ENCODE measurements around the gene CXCR6.

Gene CXCR6

GRCh38 chr3:45950131-45950530, 6.9 kb downstream of the CXCR6 start:
- no peaks in the 10 kb centered on the region for H3K27me3 ChIP-seq (ENCODE audit: insufficient read depth, low read length)
- 89% methylated on average over 2 of the region's 2 CpGs for WGBS
- no peak overlapping the region for H3K9ac ChIP-seq (ENCODE audit: low read depth, low read length)
- H3K27ac ChIP-seq (ENCODE audit: low read depth, low read length) = no peak overlapping the region
- no peak overlapping the region for H3K4me3 ChIP-seq (ENCODE audit: low read length)
- no peaks in the 10 kb centered on the region for H3K4me1 ChIP-seq (ENCODE audit: insufficient read depth, low read length)
- H3K9me3 ChIP-seq (ENCODE audit: insufficient read depth, low read depth, low read length) = no peaks in the 10 kb centered on the region
- peaks cover 91% of the 10 kb centered on the region for H3K36me3 ChIP-seq (ENCODE audit: insufficient read depth, low read length)

DNA sequence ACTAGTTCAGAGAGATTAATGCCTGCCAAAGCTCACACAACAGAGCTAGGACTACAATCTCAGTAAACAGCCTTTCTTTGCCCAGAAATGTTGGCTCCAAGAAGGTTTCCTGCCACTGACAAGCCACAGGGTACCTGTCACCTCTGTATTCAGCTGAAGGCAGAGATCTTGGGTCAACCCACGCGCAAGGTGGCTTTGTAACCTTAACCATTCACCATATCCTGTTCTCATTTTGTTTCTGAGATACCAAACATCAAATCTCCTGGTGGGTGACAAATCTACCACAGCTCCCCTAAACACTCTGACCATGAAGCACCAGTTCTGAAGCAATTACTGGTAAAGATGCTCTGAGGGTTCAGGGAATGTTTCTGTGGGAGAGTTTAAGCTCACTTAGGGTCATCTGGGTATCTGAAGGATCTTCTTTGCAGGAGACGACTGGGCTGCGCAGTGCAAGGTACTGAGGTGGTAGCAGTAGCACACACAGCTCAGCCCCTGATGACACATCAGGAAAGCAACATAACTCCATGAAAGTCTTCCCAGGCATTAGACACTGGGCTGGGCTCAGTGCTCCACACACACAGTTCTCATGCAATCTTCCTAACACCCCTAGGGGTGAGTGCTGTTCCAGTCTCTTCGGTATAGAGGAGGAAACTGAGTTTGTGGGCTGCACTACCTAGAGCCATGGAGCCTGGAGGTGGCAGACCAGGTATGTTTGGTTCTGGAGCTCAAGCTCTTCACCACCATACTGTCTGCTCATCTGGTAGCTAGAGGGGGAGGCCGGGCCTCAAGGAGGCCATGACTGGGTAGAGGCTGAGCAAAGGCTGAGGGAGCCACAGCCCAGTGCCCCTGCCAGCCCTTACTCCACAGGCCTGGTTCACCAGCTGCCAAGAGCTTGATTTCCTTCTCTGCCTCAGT, 7.7 kb downstream of the CXCR6 start:
- no peak overlapping the region for H3K4me3 ChIP-seq (ENCODE audit: low read length)
- no peaks in the 10 kb centered on the region for H3K9me3 ChIP-seq (ENCODE audit: insufficient read depth, low read depth, low read length)
- no peak overlapping the region for H3K27ac ChIP-seq (ENCODE audit: low read depth, low read length)
- no peaks in the 10 kb centered on the region for H3K4me1 ChIP-seq (ENCODE audit: insufficient read depth, low read length)
- no peaks in the 10 kb centered on the region for H3K27me3 ChIP-seq (ENCODE audit: insufficient read depth, low read length)
- H3K36me3 ChIP-seq (ENCODE audit: insufficient read depth, low read length) = peaks cover 99% of the 10 kb centered on the region
- 95% methylated on average over 6 of the region's 6 CpGs for WGBS
- no peak overlapping the region for H3K9ac ChIP-seq (ENCODE audit: low read depth, low read length)

- Histone ChIP-seq H3K9ac (ENCODE audit: low read depth, low read length) (no peak overlapping the region), H3K4me1 (ENCODE audit: insufficient read depth, low read length) (no peaks in the 10 kb centered on the region), H3K4me3 (ENCODE audit: low read length) (no peak overlapping the region), H3K36me3 (ENCODE audit: insufficient read depth, low read length) (peaks cover 96% of the 10 kb centered on the region), H3K27me3 (ENCODE audit: insufficient read depth, low read length) (no peaks in the 10 kb centered on the region), H3K27ac (ENCODE audit: low read depth, low read length) (no peak overlapping the region), H3K9me3 (ENCODE audit: insufficient read depth, low read depth, low read length) (no peaks in the 10 kb centered on the region)
- 92% methylated on average over 6 of the region's 6 CpGs for WGBS
These were observed 8.7 kb downstream of the CXCR6 start for GRCh38 chr3:45951946-45952345.

GRCh38 chr3:45952456-45952855, 9.2 kb downstream of the CXCR6 start:
- no peak overlapping the region for H3K4me3 ChIP-seq (ENCODE audit: low read length)
- H3K36me3 ChIP-seq (ENCODE audit: insufficient read depth, low read length) = peaks cover 96% of the 10 kb centered on the region
- no peaks in the 10 kb centered on the region for H3K9me3 ChIP-seq (ENCODE audit: insufficient read depth, low read depth, low read length)
- H3K27ac ChIP-seq (ENCODE audit: low read depth, low read length) = no peak overlapping the region
- WGBS = 82% methylated on average over 3 of the region's 4 CpGs
- H3K4me1 ChIP-seq (ENCODE audit: insufficient read depth, low read length) = no peaks in the 10 kb centered on the region
- no peak overlapping the region for H3K9ac ChIP-seq (ENCODE audit: low read depth, low read length)
- H3K27me3 ChIP-seq (ENCODE audit: insufficient read depth, low read length) = no peaks in the 10 kb centered on the region

- Histone ChIP-seq H3K9me3 (ENCODE audit: insufficient read depth, low read depth, low read length) (no peaks in the 10 kb centered on the region), H3K36me3 (ENCODE audit: insufficient read depth, low read length) (peaks cover 97% of the 10 kb centered on the region), H3K4me3 (ENCODE audit: low read length) (no peak overlapping the region), H3K4me1 (ENCODE audit: insufficient read depth, low read length) (no peaks in the 10 kb centered on the region), H3K9ac (ENCODE audit: low read depth, low read length) (no peak overlapping the region), H3K27me3 (ENCODE audit: insufficient read depth, low read length) (no peaks in the 10 kb centered on the region), H3K27ac (ENCODE audit: low read depth, low read length) (no peak overlapping the region)
- 86% methylated on average over 4 of the region's 4 CpGs for WGBS
These were observed 10.3 kb downstream of the CXCR6 start for GRCh38 chr3:45953536-45953935.

DNA sequence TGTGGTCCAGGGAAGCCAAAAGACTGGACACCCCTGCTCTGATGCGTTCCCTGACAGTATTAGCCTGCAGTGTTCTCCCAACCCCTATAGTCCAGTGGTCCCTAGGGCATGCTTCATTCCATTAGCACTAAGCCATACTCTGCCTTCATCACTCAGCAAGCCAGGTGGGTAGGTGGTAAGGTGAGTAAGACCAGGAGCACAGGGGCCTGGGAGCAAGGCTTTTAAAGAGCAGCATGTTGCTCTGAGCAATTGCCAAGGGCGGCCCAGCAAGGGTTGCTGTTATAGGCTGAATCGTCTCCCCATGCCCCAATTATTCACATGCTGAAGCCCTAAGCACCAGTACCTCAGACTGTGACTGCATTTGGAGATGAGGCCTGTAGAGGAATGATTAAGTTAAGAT, 11.0 kb downstream of the CXCR6 start:
- no peaks in the 10 kb centered on the region for H3K27me3 ChIP-seq (ENCODE audit: insufficient read depth, low read length)
- H3K9ac ChIP-seq (ENCODE audit: low read depth, low read length) = no peak overlapping the region
- H3K4me1 ChIP-seq (ENCODE audit: insufficient read depth, low read length) = no peaks in the 10 kb centered on the region
- no peak overlapping the region for H3K4me3 ChIP-seq (ENCODE audit: low read length)
- no peaks in the 10 kb centered on the region for H3K9me3 ChIP-seq (ENCODE audit: insufficient read depth, low read depth, low read length)
- WGBS = 96% methylated on average over 3 of the region's 3 CpGs
- peaks cover 97% of the 10 kb centered on the region for H3K36me3 ChIP-seq (ENCODE audit: insufficient read depth, low read length)
- H3K27ac ChIP-seq (ENCODE audit: low read depth, low read length) = no peak overlapping the region

DNA sequence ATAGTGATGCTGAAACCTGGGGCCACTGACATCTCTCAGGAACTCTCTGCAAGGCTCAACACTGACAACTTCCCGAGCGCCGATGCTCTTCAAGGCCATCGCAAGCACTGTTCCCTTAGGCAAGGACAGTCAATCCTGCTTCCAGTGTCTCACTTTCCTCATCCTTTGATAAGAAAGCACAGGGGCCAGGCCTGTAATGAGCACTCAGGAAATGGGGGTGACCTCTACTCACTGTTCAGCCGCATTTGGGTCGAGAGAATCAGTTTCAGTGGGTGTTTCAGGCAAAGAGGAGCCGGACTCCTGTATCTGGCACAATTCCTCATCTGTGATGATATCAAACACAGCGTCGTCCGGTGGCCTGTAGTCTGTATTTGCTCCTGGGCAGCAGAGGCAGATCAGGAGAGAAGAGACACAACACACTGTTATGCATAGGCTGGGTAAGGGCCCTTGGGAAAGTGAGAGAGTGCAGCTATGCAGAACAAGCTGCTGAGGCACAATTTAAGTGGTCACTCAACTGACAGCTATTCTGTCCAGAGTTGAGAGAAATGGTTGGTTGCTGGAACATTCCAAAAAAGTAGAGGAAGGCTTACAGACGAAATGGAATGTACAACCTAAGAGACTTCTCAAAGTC, 11.9 kb downstream of the CXCR6 start:
- Histone ChIP-seq H3K9ac (ENCODE audit: low read depth, low read length) (no peak overlapping the region), H3K36me3 (ENCODE audit: insufficient read depth, low read length) (peaks cover 97% of the 10 kb centered on the region), H3K9me3 (ENCODE audit: insufficient read depth, low read depth, low read length) (no peaks in the 10 kb centered on the region), H3K27me3 (ENCODE audit: insufficient read depth, low read length) (no peaks in the 10 kb centered on the region), H3K4me3 (ENCODE audit: low read length) (no peak overlapping the region), H3K4me1 (ENCODE audit: insufficient read depth, low read length) (no peaks in the 10 kb centered on the region), H3K27ac (ENCODE audit: low read depth, low read length) (no peak overlapping the region)
- 93% methylated on average over 11 of the region's 11 CpGs for WGBS

DNA sequence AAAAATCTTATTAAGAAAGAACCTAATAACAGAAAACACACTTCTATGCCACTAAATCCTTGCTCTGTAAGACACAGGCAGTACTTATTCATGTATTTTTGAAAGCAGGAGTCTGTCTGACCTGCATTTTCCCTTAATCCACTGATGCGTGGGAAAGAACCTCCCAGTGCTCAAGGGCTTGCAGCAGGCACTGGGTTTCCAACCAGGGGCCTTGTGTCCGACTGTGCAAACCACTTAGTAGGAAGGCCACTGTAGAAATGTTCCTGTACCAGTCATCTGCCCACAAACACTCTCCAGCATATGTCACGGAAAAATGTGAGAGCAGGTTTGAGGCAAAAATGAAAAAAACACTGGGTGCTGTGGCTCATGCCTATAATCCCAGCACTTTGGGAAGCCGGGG, 12.4 kb downstream of the CXCR6 start:
- no peak overlapping the region for H3K27ac ChIP-seq (ENCODE audit: low read depth, low read length)
- 93% methylated on average over 4 of the region's 4 CpGs for WGBS
- H3K36me3 ChIP-seq (ENCODE audit: insufficient read depth, low read length) = peaks cover 97% of the 10 kb centered on the region

DNA sequence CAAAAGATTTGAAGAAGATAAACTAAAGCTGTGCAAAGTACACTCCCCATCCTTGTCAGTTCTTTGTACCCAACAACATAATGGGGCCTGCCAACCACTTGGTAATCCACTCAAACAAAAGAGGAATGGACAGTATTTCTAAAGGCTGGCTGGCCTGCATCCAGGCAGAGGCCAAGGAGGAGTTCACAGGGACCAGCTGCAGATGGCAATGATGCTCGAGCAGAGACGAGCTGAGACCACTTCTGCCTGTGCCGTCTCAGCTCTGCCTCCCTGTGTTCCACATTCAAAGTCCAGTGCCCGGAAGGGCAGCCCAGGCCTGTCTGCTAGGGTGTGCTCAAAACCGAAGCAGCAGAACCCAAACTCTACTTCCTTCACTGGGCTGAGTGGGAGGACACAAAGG, 14.3 kb downstream of the CXCR6 start:
- Histone ChIP-seq H3K9ac (ENCODE audit: low read depth, low read length) (no peak overlapping the region), H3K27ac (ENCODE audit: low read depth, low read length) (no peak overlapping the region), H3K4me3 (ENCODE audit: low read length) (no peak overlapping the region), H3K27me3 (ENCODE audit: insufficient read depth, low read length) (no peaks in the 10 kb centered on the region), H3K4me1 (ENCODE audit: insufficient read depth, low read length) (no peaks in the 10 kb centered on the region), H3K9me3 (ENCODE audit: insufficient read depth, low read depth, low read length) (no peaks in the 10 kb centered on the region), H3K36me3 (ENCODE audit: insufficient read depth, low read length) (peaks cover 97% of the 10 kb centered on the region)
- WGBS = 93% methylated on average over 5 of the region's 5 CpGs

More for the DNA sequence above, 12.4 kb downstream of the CXCR6 start:
- Histone ChIP-seq H3K4me1 (ENCODE audit: insufficient read depth, low read length) (no peaks in the 10 kb centered on the region), H3K9me3 (ENCODE audit: insufficient read depth, low read depth, low read length) (no peaks in the 10 kb centered on the region), H3K9ac (ENCODE audit: low read depth, low read length) (no peak overlapping the region), H3K4me3 (ENCODE audit: low read length) (no peak overlapping the region), H3K27me3 (ENCODE audit: insufficient read depth, low read length) (no peaks in the 10 kb centered on the region)

GRCh38 chr3:45958321-45958791, 15.1 kb downstream of the CXCR6 start:
- Histone ChIP-seq H3K9me3 (ENCODE audit: insufficient read depth, low read depth, low read length) (no peaks in the 10 kb centered on the region), H3K36me3 (ENCODE audit: insufficient read depth, low read length) (peaks cover 97% of the 10 kb centered on the region), H3K9ac (ENCODE audit: low read depth, low read length) (no peak overlapping the region), H3K4me1 (ENCODE audit: insufficient read depth, low read length) (no peaks in the 10 kb centered on the region), H3K27me3 (ENCODE audit: insufficient read depth, low read length) (no peaks in the 10 kb centered on the region), H3K4me3 (ENCODE audit: low read length) (no peak overlapping the region), H3K27ac (ENCODE audit: low read depth, low read length) (no peak overlapping the region)
- 97% methylated on average over 6 of the region's 6 CpGs for WGBS

DNA sequence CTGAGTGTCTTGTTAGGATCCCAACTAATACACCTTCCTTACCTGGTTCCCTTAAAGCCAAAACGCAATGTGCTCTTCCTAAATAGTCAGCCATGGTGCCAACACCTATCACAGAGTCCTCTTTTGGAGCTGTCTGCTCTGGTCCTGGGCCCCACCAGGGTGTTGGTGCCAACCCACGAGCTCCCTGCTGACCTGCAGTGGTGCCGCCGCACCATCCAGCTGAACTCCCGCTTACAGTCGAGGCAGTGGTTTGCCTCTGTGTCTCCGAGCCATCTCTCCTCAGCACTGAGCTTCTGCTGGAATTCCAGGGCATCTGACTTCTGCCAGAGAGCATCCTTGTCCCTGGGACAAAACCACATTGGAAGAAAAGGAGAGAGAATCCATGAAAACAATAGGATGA, 15.9 kb downstream of the CXCR6 start:
- Histone ChIP-seq H3K27me3 (ENCODE audit: insufficient read depth, low read length) (no peaks in the 10 kb centered on the region), H3K9me3 (ENCODE audit: insufficient read depth, low read depth, low read length) (no peaks in the 10 kb centered on the region), H3K27ac (ENCODE audit: low read depth, low read length) (no peak overlapping the region), H3K4me1 (ENCODE audit: insufficient read depth, low read length) (no peaks in the 10 kb centered on the region), H3K4me3 (ENCODE audit: low read length) (no peak overlapping the region), H3K36me3 (ENCODE audit: insufficient read depth, low read length) (peaks cover 97% of the 10 kb centered on the region), H3K9ac (ENCODE audit: low read depth, low read length) (no peak overlapping the region)
- WGBS = 96% methylated on average over 7 of the region's 7 CpGs
